ENCODE data around the gene RIMKLB. TPM values are rescaled to one million over a fixed set of nuclear protein-coding genes. Genes with fewer than 3 reads are reported as not detected.
"Not testable (repeated sequence)": the region's sequence is repeated elsewhere in the genome, so short reads cannot be mapped to it uniquely, and the experiment has no call there.

The RIMKLB gene
- total RNA-seq, 1 experiment from 2014 or later, result 12.6 TPM

DNA sequence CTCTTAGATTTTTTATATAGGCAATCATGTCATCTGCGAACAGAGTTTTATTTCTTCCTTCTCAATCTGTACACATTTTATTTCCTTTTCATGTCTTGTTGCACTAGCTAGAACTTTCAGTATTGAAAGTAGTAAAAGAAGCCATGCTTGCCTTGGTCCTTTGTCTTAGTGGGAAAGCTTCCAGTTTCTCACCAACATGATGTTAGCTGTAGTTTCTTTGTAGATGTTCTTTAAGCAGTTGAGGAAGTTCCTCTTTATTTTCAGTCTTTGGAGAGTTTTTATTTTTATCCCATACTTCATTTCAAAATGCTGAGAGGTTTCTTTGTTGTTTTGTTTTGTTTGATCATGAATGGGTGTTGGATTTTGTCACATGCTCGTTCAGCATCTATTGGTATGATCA, 12.7 kb upstream of the RIMKLB start:
- DNase-seq (ENCODE audit: low read depth), result no peak
- in situ Hi-C loops (cut with HindIII; ENCODE audit: low pct_unique_long_range_greater_than_20kb, low sequenced_read_pairs), result no loop called here

GRCh38 chr12:8687846-8688601, 9.8 kb upstream of the RIMKLB start:
- in situ Hi-C loops (cut with HindIII; ENCODE audit: low pct_unique_long_range_greater_than_20kb, low sequenced_read_pairs), result no loop called here
- peak; percentile 96 for DNase-seq (ENCODE audit: low read depth)

DNA sequence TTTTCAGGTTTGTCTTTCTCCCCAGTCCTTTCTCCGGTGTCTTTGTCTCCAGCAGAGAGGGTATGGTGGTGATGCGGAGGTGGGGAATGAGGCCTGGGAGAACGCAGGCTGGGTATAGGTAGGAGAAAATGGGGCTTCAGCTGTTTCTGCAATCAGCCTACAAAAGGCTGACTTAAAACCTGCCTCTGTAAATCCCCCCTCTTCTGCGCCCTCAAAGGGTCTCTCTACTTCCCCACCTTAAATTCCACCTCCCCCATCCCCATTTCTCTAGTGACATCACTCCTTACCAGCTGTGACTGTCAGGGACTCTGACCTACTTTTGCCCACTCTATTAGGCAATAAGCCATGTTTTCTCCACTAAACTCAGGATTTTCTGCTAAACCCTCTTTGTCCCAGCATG, 8.1 kb upstream of the RIMKLB start:
- in situ Hi-C loops (cut with HindIII; ENCODE audit: low pct_unique_long_range_greater_than_20kb, low sequenced_read_pairs), result no loop called here
- DNase-seq (ENCODE audit: low read depth), result no peak

GRCh38 chr12:8692573-8692972, 5.2 kb upstream of the RIMKLB start:
- peak; percentile 58 for DNase-seq (ENCODE audit: low read depth)
- in situ Hi-C loops (cut with HindIII; ENCODE audit: low pct_unique_long_range_greater_than_20kb, low sequenced_read_pairs), result no loop called here

GRCh38 chr12:8695116-8695515, 2.7 kb upstream of the RIMKLB start:
- in situ Hi-C loops (cut with HindIII; ENCODE audit: low pct_unique_long_range_greater_than_20kb, low sequenced_read_pairs), result no loop called here
- DNase-seq (ENCODE audit: low read depth), result no peak

GRCh38 chr12:8696442-8697090, 1.2 kb upstream of the RIMKLB start:
- no peak for DNase-seq (ENCODE audit: low read depth)
- in situ Hi-C loops (cut with HindIII; ENCODE audit: low pct_unique_long_range_greater_than_20kb, low sequenced_read_pairs), result no loop called here

- in situ Hi-C loops (cut with HindIII; ENCODE audit: low pct_unique_long_range_greater_than_20kb, low sequenced_read_pairs), result no loop called here
- no peak for DNase-seq (ENCODE audit: low read depth)
Observed at GRCh38 chr12:8697120-8697475, 693 bp upstream of the RIMKLB start.

- in situ Hi-C loops (cut with HindIII; ENCODE audit: low pct_unique_long_range_greater_than_20kb, low sequenced_read_pairs), result no loop called here
- peak; percentile 62 for DNase-seq (ENCODE audit: low read depth)
Observed at GRCh38 chr12:8698132-8698851, 501 bp downstream of the RIMKLB start.

DNA sequence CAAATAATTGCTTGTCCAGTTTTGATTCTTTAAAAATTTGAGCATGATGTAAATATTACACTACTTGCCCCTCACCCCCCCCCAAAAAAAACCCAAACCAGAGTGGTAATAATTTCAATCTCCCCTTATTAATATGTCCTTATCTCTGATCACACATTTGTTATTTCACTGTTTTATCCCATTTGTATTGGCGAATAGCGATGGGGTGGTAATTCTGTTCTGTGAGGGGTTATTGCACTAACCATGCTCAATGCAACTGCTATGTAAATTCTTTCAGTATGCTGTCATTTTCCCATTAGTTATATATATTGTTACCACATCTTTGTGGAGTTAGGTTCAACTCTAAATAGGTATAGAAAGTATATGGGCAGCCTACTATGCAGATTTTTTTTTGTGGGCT, 1.1 kb downstream of the RIMKLB start:
- in situ Hi-C loops (cut with HindIII; ENCODE audit: low pct_unique_long_range_greater_than_20kb, low sequenced_read_pairs), result no loop called here
- DNase-seq (ENCODE audit: low read depth), result no peak

- in situ Hi-C loops (cut with HindIII; ENCODE audit: low pct_unique_long_range_greater_than_20kb, low sequenced_read_pairs), result no loop called here
- no peak for DNase-seq (ENCODE audit: low read depth)
Observed at GRCh38 chr12:8699714-8700113, 1.9 kb downstream of the RIMKLB start.

DNA sequence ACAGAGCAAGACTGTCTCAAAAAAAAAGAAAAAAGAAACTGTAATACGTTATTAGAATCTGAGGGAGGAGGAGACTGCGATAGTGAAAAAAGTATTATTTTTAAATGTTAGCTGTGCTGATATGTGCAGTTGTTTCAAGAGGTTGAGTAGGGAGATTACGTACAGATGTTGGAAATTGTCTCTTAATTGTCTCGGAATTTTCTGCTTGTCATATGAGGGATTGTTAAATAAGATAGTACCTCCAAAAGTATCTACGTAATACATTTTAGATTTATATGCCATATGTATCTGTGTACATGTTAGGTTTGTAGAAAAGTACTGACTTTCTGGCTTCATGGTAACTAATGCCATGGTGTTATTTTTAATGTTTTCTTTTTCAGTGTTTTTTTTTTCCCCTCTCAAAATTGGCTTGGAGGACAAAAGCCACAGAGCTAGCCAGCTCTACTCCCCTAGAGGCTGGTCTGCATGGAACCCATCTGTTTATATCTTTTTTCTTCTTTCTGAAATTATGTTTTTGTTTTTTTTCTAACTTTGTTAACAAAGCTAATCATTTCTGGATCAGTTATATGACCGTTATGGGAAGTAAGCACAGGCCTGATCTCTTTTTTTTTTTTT, 3.4 kb downstream of the RIMKLB start:
- no peak for DNase-seq (ENCODE audit: low read depth)
- in situ Hi-C loops (cut with HindIII; ENCODE audit: low pct_unique_long_range_greater_than_20kb, low sequenced_read_pairs), result no loop called here

GRCh38 chr12:8702159-8702558, 4.4 kb downstream of the RIMKLB start:
- in situ Hi-C loops (cut with HindIII; ENCODE audit: low pct_unique_long_range_greater_than_20kb, low sequenced_read_pairs), result no loop called here
- no peak for DNase-seq (ENCODE audit: low read depth)

GRCh38 chr12:8709124-8709830, 11.5 kb downstream of the RIMKLB start:
- DNase-seq (ENCODE audit: low read depth), result no peak
- in situ Hi-C loops (cut with HindIII; ENCODE audit: low pct_unique_long_range_greater_than_20kb, low sequenced_read_pairs), result no loop called here

GRCh38 chr12:8712572-8712971, 14.8 kb downstream of the RIMKLB start:
- in situ Hi-C loops (cut with HindIII; ENCODE audit: low pct_unique_long_range_greater_than_20kb, low sequenced_read_pairs), result no loop called here
- DNase-seq (ENCODE audit: low read depth), result no peak

DNA sequence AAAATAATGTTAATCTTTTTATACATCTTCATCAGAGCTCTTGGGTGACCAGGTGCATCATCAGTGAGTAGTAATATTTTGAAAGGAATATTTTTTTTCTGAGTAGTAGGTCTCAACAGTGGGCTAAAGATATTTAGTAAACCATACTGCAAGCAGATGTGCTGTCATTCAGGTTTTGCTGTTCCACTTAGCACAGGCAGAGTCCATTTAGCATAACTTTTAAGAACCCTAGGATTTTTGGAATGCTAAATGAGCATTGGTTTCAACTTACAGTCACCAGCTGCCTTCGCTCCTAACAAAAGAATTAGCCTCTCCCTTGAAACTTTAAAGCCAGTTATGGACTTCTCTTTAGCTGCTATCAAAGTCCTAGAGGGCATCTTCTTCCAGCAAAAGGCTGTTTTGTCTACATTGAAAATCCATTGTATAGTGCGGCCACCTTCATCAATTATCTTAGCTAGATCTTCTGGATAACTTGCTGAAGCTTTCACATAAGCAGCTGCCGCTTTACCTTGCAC, 24.6 kb downstream of the RIMKLB start:
- in situ Hi-C loops (cut with HindIII; ENCODE audit: low pct_unique_long_range_greater_than_20kb, low sequenced_read_pairs), result no loop called here
- no peak for DNase-seq (ENCODE audit: low read depth)

DNA sequence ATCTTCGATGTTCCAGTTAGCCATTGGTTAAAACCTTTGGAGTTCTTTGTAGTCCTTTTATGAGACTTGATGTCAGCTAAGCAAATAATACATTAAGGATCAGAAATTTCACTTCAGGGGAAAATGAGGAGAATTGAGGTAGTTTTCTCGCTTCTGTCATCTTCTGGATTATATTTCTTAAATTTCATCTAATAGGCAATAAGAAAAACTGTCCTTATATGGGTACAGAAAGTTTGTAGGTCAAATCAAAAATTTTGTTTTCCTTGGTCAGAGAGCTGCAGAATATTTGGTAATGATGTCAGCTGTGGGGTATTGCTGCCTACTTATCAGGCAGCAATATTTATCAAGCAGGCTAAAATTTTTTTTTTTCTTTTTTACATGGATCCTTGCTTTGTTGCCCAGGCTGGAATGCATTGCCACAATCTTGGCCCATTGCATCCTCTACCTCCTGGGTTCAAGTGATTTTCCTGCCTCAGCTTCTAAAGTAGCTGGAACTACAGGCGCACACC, 37.1 kb downstream of the RIMKLB start:
- no peak for DNase-seq (ENCODE audit: low read depth)
- in situ Hi-C loops (cut with HindIII; ENCODE audit: low pct_unique_long_range_greater_than_20kb, low sequenced_read_pairs), result no loop called here

- DNase-seq (ENCODE audit: low read depth), result no peak
- in situ Hi-C loops (cut with HindIII; ENCODE audit: low pct_unique_long_range_greater_than_20kb, low sequenced_read_pairs), result no loop called here
Observed at GRCh38 chr12:8742501-8742900, 44.7 kb downstream of the RIMKLB start.

GRCh38 chr12:8743121-8743520, 45.3 kb downstream of the RIMKLB start:
- in situ Hi-C loops (cut with HindIII; ENCODE audit: low pct_unique_long_range_greater_than_20kb, low sequenced_read_pairs); DNase-seq (ENCODE audit: low read depth): not testable (repeated sequence)

All from Caki2 (cell line).